ENCODE data around the gene OR1E2.
"Not testable (repeated sequence)": the region's sequence is repeated elsewhere in the genome, so short reads cannot be mapped to it uniquely, and the experiment has no call there.

The OR1E2 gene

DNA sequence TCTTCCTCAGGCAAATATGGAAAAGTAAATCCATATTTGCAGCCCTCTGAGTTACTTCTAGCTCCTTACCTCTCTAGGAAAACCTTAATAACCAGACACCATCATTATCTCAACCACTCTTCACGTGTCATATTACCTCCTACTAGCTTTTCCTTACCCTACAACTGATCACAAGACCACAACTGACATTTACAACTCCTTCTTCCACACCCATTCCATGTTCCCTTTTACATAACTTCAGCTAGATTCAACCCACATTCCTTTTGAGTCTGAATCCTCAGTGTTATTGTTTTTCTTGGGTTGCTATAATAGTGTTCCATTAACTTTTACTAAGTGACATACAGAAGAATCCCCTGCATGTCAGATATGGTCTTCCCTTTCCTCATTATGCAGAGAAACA lies 4.7 kb upstream of the OR1E2 start:
- no peak for DNase-seq (ENCODE audit: low spot score)
- TF ChIP-seq CTCF (IDR thresholded peaks at IDR 0.05; ENCODE audit: extremely low read depth, insufficient read depth, missing control alignments) = no peak
- in situ Hi-C loops (cut with MboI; ENCODE audit: low pct_unique_long_range_greater_than_20kb, low sequenced_read_pairs, unreplicated experiment) = no loop called here

DNA sequence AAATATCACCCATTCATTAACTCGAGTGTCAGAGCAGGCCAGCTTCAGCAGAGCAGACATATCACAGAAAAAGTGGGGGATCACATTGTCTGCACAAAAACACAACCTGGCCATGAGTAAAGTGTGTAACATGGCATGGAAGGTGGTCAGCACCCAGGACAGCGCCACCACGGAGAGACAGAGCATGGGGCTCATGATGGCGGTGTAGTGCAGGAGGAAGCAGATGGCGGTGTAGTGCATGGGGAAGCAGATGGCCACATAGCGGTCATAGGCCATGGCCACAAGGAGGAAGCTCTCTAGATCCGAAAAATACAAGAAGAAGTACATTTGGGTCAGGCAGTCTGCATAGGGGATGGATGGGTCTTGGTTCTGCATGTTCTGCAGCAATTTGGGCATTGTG lies 426 bp downstream of the OR1E2 start:
- not testable (repeated sequence) for DNase-seq (ENCODE audit: low spot score)

DNA sequence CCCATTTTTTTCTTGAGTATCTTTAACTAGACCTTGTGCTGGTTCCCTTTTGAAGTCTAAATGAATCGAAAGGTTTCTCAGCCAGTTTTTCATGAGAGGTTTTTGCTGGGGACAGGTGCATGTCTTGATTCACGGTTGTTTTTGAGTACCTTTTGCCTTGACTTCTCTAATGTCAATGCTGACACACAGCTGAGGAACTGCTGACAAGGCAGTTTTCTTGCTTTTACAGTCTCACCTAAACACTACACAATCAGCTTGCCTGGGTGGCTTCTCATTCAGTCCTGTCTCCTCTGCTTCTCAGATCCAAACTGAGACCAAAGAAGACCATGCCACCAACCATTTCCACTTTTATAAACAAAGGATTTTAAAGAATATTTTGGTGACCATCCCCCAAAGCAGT lies 15.4 kb downstream of the OR1E2 start:
- TF ChIP-seq CTCF (IDR thresholded peaks at IDR 0.05; ENCODE audit: extremely low read depth, insufficient read depth, missing control alignments) = no peak
- in situ Hi-C loops (cut with MboI; ENCODE audit: low pct_unique_long_range_greater_than_20kb, low sequenced_read_pairs, unreplicated experiment) = no loop called here
- no peak for DNase-seq (ENCODE audit: low spot score)

More for the DNA sequence above, 426 bp downstream of the OR1E2 start:
- in situ Hi-C loops (cut with MboI; ENCODE audit: low pct_unique_long_range_greater_than_20kb, low sequenced_read_pairs, unreplicated experiment) = not testable (repeated sequence)

GRCh38 chr17:3415610-3416009 lies 18.0 kb downstream of the OR1E2 start:
- DNase-seq (ENCODE audit: low spot score) = no peak
- TF ChIP-seq CTCF (IDR thresholded peaks at IDR 0.05; ENCODE audit: extremely low read depth, insufficient read depth, missing control alignments) = no peak
- in situ Hi-C loops (cut with MboI; ENCODE audit: low pct_unique_long_range_greater_than_20kb, low sequenced_read_pairs, unreplicated experiment) = no loop called here

GRCh38 chr17:3412216-3412615 lies 21.4 kb downstream of the OR1E2 start:
- DNase-seq (ENCODE audit: low spot score); in situ Hi-C loops (cut with MboI; ENCODE audit: low pct_unique_long_range_greater_than_20kb, low sequenced_read_pairs, unreplicated experiment): not testable (repeated sequence)

DNA sequence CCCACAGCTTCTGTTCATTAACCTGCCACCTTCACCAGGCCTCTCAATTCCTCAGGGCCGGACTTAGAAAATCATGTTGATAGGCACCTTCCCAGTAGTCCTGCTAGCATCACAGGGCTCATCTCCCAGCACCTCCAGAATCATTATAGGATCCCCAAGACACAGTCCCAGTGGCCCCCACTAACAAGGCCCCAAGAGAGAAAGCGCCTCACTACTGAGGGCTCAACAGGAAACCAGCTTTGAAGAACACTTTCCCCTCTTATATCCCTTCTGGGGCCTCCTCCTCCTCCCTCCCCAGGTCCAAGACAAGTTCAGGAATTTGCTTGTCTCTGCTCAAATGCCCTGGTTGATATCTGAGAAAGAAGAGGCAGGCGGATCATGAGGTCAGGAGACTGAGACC lies 22.6 kb downstream of the OR1E2 start, which contains the start of gene OR3A3:
Gene OR3A3, plus strand, starts transcription at position 301 of the 400 bp plus-strand sequence.
- no peak for DNase-seq (ENCODE audit: low spot score)
- in situ Hi-C loops (cut with MboI; ENCODE audit: low pct_unique_long_range_greater_than_20kb, low sequenced_read_pairs, unreplicated experiment) = no loop called here

DNA sequence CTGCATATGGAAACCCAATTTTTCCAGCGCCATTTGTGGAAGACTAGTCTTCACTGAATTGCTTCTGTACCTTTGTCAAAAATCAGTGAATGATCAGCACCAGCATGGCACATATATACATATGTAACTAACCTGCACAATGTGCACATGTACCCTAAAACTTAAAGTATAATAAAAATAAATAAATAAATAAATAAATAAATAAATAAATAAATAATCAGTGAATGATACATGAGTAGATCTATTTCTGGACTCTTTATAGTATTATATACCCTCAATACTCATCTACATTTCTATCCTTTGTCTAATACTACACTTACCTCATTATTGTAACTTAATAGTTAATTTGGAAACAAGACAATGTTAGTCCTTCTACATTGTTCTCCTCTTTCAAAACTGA lies 29.8 kb downstream of the OR1E2 start:
- DNase-seq (ENCODE audit: low spot score); in situ Hi-C loops (cut with MboI; ENCODE audit: low pct_unique_long_range_greater_than_20kb, low sequenced_read_pairs, unreplicated experiment): not testable (repeated sequence)

More for the DNA sequence above, 22.6 kb downstream of the OR1E2 start, which contains the start of gene OR3A3:
- TF ChIP-seq CTCF (IDR thresholded peaks at IDR 0.05; ENCODE audit: extremely low read depth, insufficient read depth, missing control alignments) = no peak

- no peak for DNase-seq (ENCODE audit: low spot score)
- in situ Hi-C loops (cut with MboI; ENCODE audit: low pct_unique_long_range_greater_than_20kb, low sequenced_read_pairs, unreplicated experiment) = no loop called here
- no peak for TF ChIP-seq CTCF (IDR thresholded peaks at IDR 0.05; ENCODE audit: extremely low read depth, insufficient read depth, missing control alignments)
These were observed 31.9 kb downstream of the OR1E2 start for GRCh38 chr17:3401786-3402185.

Measured in GM13977 (cell line).